Breast epithelium (tissue), 3 donors: Measurements from ENCODE around the gene CST6.

Experiments
- POLR2A ChIP-seq: fragments of 450-650 bp; IDR thresholded peaks from one replicate; pipeline ENCODE4 v1.6.1; 2016; ENCODE audit warnings: antibody characterized with exemption, mild to moderate bottlenecking, moderate library complexity
- POLR2AphosphoS5 ChIP-seq, 3 donors: sonication (generic); formaldehyde crosslinking; IDR thresholded peaks; one replicate each; pipeline ENCODE4 v1.6.1; 2017; ENCODE audit warnings: antibody characterized with exemption in 3 of 3
- TF ChIP-seq, protein P1 (sequence below), 3 donors: fragments of 450-650 bp; IDR thresholded peaks; one replicate each; pipeline ENCODE4 v1.5.1; 2016 to 2017; ENCODE audit warnings: antibody characterized with exemption in 3 of 3, mild to moderate bottlenecking in 3 of 3, moderate library complexity in 3 of 3

DNA sequence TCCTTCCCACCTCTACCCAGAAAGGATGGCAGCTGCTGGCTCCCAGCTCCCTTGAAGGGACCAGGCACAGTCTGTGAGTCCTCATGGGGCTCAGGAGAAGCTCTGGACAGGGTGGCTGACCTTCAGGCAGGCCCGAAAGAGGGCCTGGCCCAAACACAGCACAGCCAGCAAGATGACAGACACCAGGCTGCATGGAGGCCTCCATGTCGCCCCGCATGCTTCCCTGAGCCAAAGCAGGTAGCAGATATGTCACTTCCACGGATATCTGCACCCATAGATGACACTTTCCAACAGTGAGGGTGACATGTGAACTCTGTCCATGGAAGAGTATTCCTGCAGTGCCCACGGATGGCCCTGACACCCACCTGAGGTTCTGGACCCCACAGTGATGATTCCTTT, 28.2 kb upstream of the CST6 start:
- TF ChIP-seq, protein P1, sequence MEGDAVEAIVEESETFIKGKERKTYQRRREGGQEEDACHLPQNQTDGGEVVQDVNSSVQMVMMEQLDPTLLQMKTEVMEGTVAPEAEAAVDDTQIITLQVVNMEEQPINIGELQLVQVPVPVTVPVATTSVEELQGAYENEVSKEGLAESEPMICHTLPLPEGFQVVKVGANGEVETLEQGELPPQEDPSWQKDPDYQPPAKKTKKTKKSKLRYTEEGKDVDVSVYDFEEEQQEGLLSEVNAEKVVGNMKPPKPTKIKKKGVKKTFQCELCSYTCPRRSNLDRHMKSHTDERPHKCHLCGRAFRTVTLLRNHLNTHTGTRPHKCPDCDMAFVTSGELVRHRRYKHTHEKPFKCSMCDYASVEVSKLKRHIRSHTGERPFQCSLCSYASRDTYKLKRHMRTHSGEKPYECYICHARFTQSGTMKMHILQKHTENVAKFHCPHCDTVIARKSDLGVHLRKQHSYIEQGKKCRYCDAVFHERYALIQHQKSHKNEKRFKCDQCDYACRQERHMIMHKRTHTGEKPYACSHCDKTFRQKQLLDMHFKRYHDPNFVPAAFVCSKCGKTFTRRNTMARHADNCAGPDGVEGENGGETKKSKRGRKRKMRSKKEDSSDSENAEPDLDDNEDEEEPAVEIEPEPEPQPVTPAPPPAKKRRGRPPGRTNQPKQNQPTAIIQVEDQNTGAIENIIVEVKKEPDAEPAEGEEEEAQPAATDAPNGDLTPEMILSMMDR (IDR thresholded peaks at IDR 0.05), result no peak
- no peak for TF ChIP-seq POLR2AphosphoS5 (IDR thresholded peaks at IDR 0.05)
- TF ChIP-seq POLR2A, result no peak
